Lung (tissue), 12 donors: ENCODE measurements around the gene LMO1. TPM values are rescaled to one million over a fixed set of nuclear protein-coding genes. Genes with fewer than 3 reads are reported as not detected.

Source experiments
- ATAC-seq: fragments of 200-7000 bp; cut with Tn5 transposase; one replicate; pipeline ENCODE4 v1.9.1; 2020; ENCODE audit warnings: moderate number of reproducible peaks; ENCODE audit not compliant: insufficient read depth, low FRiP score
- DNase-seq, 3 donors: peaks; one replicate each; pipeline ENCODE4 v3.0.0-alpha.2; 2013 to 2017
- H3K27ac ChIP-seq, 2 donors: one replicate each; pipeline ENCODE4 v1.5.1; 2013; ENCODE audit warnings: mild to moderate bottlenecking in 2 of 2, moderate library complexity in 2 of 2, control low read depth in 1 of 2, inconsistent platforms in 1 of 2, low read depth in 1 of 2, low read length in 1 of 2
- H3K27me3 ChIP-seq, 3 donors: one replicate each; pipeline ENCODE4 v1.5.1; 2013; ENCODE audit warnings: low read length in 2 of 3; ENCODE audit not compliant: control insufficient read depth in 3 of 3, insufficient read depth in 3 of 3
- H3K36me3 ChIP-seq, 4 donors: one replicate each; pipeline ENCODE4 v1.5.1; 2013; ENCODE audit warnings: low read length in 4 of 4, mild to moderate bottlenecking in 1 of 4, moderate library complexity in 1 of 4; ENCODE audit not compliant: control insufficient read depth in 4 of 4, insufficient read depth in 4 of 4
- H3K4me1 ChIP-seq, 5 donors: one replicate each; pipeline ENCODE4 v1.5.1; 2013; ENCODE audit warnings: low read length in 5 of 5, mild to moderate bottlenecking in 2 of 5, moderate library complexity in 1 of 5; ENCODE audit not compliant: control insufficient read depth in 5 of 5, insufficient read depth in 5 of 5
- H3K4me3 ChIP-seq: one replicate; pipeline ENCODE4 v1.5.1; 2013; ENCODE audit warnings: mild to moderate bottlenecking, control low read depth, moderate library complexity
- H3K9ac ChIP-seq, 2 donors: one replicate each; pipeline ENCODE4 v1.5.1; 2013; ENCODE audit warnings: low read length in 2 of 2, control low read depth in 1 of 2; ENCODE audit not compliant: insufficient read depth in 1 of 2
- H3K9me3 ChIP-seq, 4 donors: one replicate each; pipeline ENCODE4 v1.5.1; 2013; ENCODE audit warnings: low read length in 3 of 4, mild to moderate bottlenecking in 1 of 4, moderate library complexity in 1 of 4; ENCODE audit not compliant: control insufficient read depth in 4 of 4, insufficient read depth in 3 of 4
- CTCF ChIP-seq: IDR thresholded peaks from 2 replicates; pipeline ENCODE4 v1.5.1; 2012; ENCODE audit warnings: mild to moderate bottlenecking; ENCODE audit errors: control extremely low read depth, extremely low read depth
- WGBS, 2 donors: extraction: QIAGEN DNeasy Blood & Tissue Kit; methylation state at CpG; one replicate each; pipeline ENCODE4 v1.1.7; 2013; 5-methylcytosine and 5-hydroxymethylcytosine counted together
- polyA plus RNA-seq, 2 donors: library from polyadenylated mRNA; stranded (reverse); fragments of 200-250 nt; gene quantifications; one replicate each; pipeline ENCODE4 v1.2.1, GENCODE V29; 2013
- total RNA-seq, 2 donors: library from RNA; depleted of rRNA in 1 of 2; stranded (reverse); fragments of >200 nt in 1 of 2; gene quantifications; one replicate each; pipeline ENCODE4 v1.2.1, GENCODE V29; 2014 to 2021
- donor health status: control.
- donor health status: control.
- donor health status: Bipolar disorder and iron deficiency.
- donor health status: healthy.
- donor health status: DM: yes; HTN: yes; CAD: no.

The LMO1 gene
- total and polyA plus RNA-seq, 4 donors: 0.26 to 0.34 TPM; not detected in 2

- Histone ChIP-seq H3K4me3 (no peak overlapping the region), H3K27me3 (no peaks in the 10 kb centered on the region), H3K36me3 (no peaks in the 10 kb centered on the region), H3K9me3 (no peaks in the 10 kb centered on the region), H3K9ac (no peak overlapping the region), H3K27ac (no peak overlapping the region), H3K4me1 (peaks cover 0 to 11% (median 0%) of the 10 kb centered on the region in 5 donors)
- ATAC-seq: no peak
- no peak for DNase-seq
- no peak for TF ChIP-seq CTCF
- WGBS, 2 donors: 79 to 83% methylated on average over 3 to 4 of the region's 4 CpGs
These were observed 45.3 kb downstream of the LMO1 start for GRCh38 chr11:8218409-8218808.

- Histone ChIP-seq H3K9ac (no peak overlapping the region), H3K36me3 (no peaks in the 10 kb centered on the region), H3K27me3 (no peaks in the 10 kb centered on the region), H3K9me3 (no peaks in the 10 kb centered on the region), H3K4me3 (no peak overlapping the region), H3K4me1 (peaks cover 0 to 11% (median 0%) of the 10 kb centered on the region in 5 donors), H3K27ac (no peak overlapping the region)
- DNase-seq (peak in 2 of 3 donors; percentile 22 to 38), ATAC-seq (no peak)
- no peak for TF ChIP-seq CTCF
- 75 to 90% methylated on average over 11 of the region's 11 CpGs for WGBS, 2 donors
These were observed 45.8 kb downstream of the LMO1 start for GRCh38 chr11:8217926-8218325.

GRCh38 chr11:8217136-8217535, 46.5 kb downstream of the LMO1 start:
- DNase-seq (no peak), ATAC-seq (no peak)
- Histone ChIP-seq H3K9me3 (no peaks in the 10 kb centered on the region), H3K9ac (no peak overlapping the region), H3K4me1 (peaks cover 0 to 11% (median 0%) of the 10 kb centered on the region in 5 donors), H3K4me3 (no peak overlapping the region), H3K27ac (no peak overlapping the region), H3K27me3 (no peaks in the 10 kb centered on the region), H3K36me3 (no peaks in the 10 kb centered on the region)
- TF ChIP-seq CTCF: no peak
- 85% methylated on average over 4 of the region's 4 CpGs for WGBS, 2 donors

GRCh38 chr11:8213376-8213775, 50.3 kb downstream of the LMO1 start:
- TF ChIP-seq CTCF: no peak
- Histone ChIP-seq H3K9ac (no peak overlapping the region), H3K9me3 (peaks cover 0 to 3% (median 0%) of the 10 kb centered on the region in 4 donors), H3K27ac (no peak overlapping the region), H3K36me3 (no peaks in the 10 kb centered on the region), H3K4me1 (peaks cover 0 to 4% (median 0%) of the 10 kb centered on the region in 5 donors), H3K4me3 (no peak overlapping the region), H3K27me3 (no peaks in the 10 kb centered on the region)
- DNase-seq (no peak), ATAC-seq (no peak)
- WGBS, 2 donors: 58 to 72% methylated on average over 4 of the region's 4 CpGs
